ENCODE results near the gene SLCO1B1.

SLCO1B1 gene

DNA sequence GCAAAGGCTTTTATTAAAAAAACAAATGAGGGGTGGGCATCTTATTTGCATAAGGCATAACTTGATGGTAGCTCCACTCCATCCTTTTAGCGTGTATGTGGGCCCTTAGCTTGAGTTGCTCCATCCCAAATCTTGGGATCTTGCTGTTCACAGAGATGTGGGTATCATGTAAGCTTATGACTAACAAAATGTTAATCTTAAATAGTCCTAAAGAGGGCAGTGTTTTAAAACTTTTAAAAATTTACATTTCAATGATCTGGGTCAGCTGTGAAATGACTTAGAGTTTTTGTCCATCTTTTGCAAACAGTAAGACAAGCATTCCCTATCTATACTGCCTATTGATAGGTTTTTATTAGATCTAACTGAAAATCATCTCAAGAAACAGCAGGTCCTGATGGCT, 117.7 kb downstream of the SLCO1B1 start:
- TF ChIP-seq, protein P1, sequence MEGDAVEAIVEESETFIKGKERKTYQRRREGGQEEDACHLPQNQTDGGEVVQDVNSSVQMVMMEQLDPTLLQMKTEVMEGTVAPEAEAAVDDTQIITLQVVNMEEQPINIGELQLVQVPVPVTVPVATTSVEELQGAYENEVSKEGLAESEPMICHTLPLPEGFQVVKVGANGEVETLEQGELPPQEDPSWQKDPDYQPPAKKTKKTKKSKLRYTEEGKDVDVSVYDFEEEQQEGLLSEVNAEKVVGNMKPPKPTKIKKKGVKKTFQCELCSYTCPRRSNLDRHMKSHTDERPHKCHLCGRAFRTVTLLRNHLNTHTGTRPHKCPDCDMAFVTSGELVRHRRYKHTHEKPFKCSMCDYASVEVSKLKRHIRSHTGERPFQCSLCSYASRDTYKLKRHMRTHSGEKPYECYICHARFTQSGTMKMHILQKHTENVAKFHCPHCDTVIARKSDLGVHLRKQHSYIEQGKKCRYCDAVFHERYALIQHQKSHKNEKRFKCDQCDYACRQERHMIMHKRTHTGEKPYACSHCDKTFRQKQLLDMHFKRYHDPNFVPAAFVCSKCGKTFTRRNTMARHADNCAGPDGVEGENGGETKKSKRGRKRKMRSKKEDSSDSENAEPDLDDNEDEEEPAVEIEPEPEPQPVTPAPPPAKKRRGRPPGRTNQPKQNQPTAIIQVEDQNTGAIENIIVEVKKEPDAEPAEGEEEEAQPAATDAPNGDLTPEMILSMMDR (IDR thresholded peaks at IDR 0.05), result peak; percentile 36

DNA sequence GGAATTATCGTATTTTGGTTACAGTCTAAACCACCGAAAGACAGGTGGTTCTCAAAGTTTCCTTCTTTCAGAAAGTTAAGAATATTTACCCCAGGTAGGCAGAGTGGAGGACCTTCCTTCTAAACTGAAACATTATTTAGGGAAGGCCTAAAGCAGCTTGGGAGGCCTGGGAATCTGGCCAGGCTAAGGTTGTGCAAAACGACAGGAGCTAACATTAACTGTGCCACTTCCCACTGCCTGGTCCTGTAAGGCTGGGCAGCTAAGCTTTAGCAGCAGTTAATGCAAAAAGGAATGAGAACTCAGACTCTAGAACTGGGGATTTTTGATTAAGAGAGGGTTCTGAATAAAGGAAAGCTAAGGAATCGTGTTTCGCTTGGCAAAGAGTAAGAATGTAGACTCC, 121.1 kb downstream of the SLCO1B1 start:
- TF ChIP-seq, protein P1 (IDR thresholded peaks at IDR 0.05), result no peak

DNA sequence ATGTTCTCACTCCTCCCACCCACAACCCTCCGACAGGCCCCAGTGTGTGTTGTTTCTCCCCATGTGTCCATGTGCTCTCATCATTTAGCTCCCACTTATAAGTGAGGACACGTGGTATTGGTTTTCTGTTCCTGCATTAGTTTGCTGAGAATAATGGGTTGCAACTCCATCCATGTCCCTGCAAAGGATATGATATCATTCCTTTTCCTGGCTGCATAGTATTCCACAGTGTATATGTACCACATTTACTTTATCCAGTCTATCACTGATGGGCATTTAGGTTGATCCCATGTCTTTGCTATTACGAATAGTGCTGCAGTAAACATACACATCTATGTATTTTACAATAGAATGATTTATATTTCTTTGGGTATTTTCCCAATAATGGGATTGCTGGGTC, 126.2 kb downstream of the SLCO1B1 start:
- TF ChIP-seq, protein P1 (IDR thresholded peaks at IDR 0.05), result no peak

DNA sequence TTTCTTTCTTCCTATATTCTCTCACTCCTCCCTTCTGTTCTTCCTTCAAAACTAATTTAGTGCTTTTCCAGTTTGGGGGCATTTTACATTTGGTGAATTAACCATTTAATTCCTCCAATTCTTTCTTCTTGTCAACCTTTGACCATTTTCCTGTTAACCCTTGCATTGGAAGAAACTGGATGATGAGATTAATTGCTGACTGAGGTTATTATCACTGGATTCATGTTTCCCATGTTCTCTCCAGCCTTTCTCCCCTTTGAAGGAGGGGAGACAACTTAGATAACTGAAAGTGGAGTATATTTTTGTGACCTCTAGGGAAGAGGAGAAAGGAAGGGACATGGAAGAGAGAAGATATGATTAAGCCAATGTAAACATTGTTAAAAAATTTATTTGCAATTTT, 133.2 kb downstream of the SLCO1B1 start:
- TF ChIP-seq, protein P1 (IDR thresholded peaks at IDR 0.05), result no peak

DNA sequence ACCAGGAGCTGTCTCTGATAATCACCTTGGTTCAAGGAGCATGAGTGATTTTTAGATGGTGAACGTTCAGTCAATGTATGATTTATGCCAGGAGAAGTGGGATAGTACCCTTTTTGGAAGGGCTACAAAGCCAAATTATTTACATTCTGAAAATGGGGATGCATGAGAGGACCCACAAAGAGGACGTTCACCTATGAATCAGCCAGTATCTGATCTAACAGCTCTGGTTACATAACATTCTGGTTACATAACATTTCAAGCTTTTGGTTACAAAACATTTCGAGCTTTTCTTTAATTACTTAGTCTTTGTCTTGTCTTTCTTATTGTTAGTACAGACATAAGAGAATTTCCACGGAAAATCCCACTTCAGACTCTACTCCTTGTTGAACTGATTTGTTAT, 134.9 kb downstream of the SLCO1B1 start:
- TF ChIP-seq, protein P1 (IDR thresholded peaks at IDR 0.05), result no peak

DNA sequence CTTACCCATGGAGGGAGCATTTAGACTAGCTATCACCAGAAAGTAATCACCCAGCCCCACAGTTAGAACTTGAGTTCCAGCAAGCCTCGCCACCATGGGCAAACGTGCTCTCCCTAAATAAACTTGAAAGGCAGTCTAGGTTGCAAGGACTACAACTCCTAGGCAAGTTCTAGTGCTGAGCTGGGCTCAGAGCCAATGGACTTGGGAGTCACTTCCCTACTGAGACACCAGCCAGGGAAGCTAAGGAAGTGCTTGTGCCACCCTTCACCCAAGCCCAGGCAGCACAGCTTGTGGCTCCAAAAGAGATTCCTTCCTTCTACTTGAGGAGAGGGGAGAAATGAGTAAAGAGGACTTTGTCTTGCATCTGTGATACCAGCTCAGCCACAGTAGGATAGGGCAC, 145.8 kb downstream of the SLCO1B1 start:
- TF ChIP-seq, protein P1 (IDR thresholded peaks at IDR 0.05), result no peak

All from LNCAP (cell line).